ENCODE measurements around the gene CENPL. TPM values are rescaled to one million over a fixed set of nuclear protein-coding genes. Genes with fewer than 3 reads are reported as not detected.

CENPL gene
- total RNA-seq, 1 donor from 2014 or later, result 24.8 TPM

DNA sequence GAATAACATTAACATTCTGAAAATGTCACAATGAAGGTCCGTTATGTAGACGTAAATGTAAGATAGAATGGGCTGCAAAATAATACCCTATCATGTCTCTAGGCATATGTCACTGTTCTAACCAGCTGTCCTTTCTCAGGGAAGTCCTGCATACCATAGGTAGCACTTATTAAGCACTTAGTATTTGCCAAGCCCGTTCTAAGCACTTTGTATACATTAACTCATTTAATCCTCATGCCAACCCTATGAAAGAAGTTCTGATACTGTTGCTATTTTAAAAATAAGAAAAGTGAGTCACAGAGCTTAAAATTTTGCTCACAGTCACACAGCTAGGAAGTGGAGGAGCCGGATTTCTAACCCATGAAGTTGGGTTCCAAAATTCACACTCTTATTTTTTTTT, 27.4 kb upstream of the CENPL start:
- Mint-ChIP-seq H3K9me3 (no peaks in the 10 kb centered on the region), H3K4me3 (no peak overlapping the region), H3K27me3 (ENCODE audit: low read depth) (no peaks in the 10 kb centered on the region), H3K36me3 (ENCODE audit: low read depth) (peaks cover 14% of the 10 kb centered on the region), H3K27ac (ENCODE audit: unreplicated experiment) (no peak overlapping the region), H3K4me1 (peaks cover 10% of the 10 kb centered on the region)
- TF ChIP-seq, protein P1, sequence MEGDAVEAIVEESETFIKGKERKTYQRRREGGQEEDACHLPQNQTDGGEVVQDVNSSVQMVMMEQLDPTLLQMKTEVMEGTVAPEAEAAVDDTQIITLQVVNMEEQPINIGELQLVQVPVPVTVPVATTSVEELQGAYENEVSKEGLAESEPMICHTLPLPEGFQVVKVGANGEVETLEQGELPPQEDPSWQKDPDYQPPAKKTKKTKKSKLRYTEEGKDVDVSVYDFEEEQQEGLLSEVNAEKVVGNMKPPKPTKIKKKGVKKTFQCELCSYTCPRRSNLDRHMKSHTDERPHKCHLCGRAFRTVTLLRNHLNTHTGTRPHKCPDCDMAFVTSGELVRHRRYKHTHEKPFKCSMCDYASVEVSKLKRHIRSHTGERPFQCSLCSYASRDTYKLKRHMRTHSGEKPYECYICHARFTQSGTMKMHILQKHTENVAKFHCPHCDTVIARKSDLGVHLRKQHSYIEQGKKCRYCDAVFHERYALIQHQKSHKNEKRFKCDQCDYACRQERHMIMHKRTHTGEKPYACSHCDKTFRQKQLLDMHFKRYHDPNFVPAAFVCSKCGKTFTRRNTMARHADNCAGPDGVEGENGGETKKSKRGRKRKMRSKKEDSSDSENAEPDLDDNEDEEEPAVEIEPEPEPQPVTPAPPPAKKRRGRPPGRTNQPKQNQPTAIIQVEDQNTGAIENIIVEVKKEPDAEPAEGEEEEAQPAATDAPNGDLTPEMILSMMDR (conservative IDR thresholded peaks at IDR 0.05), result no peak
- DNase-seq (ENCODE audit: low read depth, low spot score), result no peak

DNA sequence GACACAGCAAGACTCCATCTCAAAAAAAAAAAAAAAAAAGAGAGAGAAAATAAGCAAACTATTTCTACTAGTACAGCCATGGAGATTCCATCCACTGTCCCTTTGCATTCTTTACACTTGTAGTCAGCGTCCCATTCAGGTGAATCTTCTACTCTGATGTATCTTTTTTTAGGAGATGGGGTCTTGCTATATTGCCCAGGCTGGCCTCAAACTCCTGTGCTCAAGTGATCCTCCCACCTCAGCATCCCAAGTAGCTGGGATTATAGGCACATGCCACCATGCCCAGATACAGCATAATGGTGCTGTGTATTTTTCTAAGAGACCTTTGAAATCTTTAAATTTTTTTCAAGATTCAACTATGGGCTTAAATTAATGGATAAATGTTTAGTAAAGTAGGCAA, 8.1 kb upstream of the CENPL start:
- DNase-seq (ENCODE audit: low read depth, low spot score), result no peak
- TF ChIP-seq, protein P1 (conservative IDR thresholded peaks at IDR 0.05), result no peak
- H3K4me1 Mint-ChIP-seq, result peaks cover 3% of the 10 kb centered on the region
- no peak overlapping the region for H3K4me3 Mint-ChIP-seq
- H3K27ac Mint-ChIP-seq (ENCODE audit: unreplicated experiment), result no peak overlapping the region
- no peaks in the 10 kb centered on the region for H3K9me3 Mint-ChIP-seq
- H3K36me3 Mint-ChIP-seq (ENCODE audit: low read depth), result peaks cover 2% of the 10 kb centered on the region
- no peaks in the 10 kb centered on the region for H3K27me3 Mint-ChIP-seq (ENCODE audit: low read depth)

DNA sequence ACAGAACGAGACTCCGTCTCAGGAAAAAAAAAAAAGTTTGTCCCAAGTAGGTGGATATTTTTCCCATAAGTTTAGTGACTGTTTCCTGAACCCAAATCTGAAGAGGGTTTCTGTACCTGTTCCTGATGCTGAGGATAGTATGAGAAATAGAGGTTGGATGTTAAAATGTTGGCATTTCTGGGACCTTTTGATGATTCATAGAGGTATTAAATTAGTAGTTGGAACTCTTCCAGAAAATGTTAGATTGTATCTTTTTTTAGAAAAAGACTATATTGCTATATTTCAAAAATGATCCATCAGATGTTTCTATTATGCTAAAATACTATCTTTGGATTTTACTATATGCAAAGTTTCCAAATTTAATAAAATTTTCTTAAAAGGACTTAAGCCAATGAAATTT, 2.9 kb upstream of the CENPL start:
- H3K27ac Mint-ChIP-seq (ENCODE audit: unreplicated experiment), result no peak overlapping the region
- DNase-seq (ENCODE audit: low read depth, low spot score), result no peak
- H3K4me1 Mint-ChIP-seq, result peaks cover 24% of the 10 kb centered on the region
- peak overlapping the region; percentile 52 for H3K4me3 Mint-ChIP-seq
- no peaks in the 10 kb centered on the region for H3K36me3 Mint-ChIP-seq (ENCODE audit: low read depth)
- no peaks in the 10 kb centered on the region for H3K27me3 Mint-ChIP-seq (ENCODE audit: low read depth)
- TF ChIP-seq, protein P1 (conservative IDR thresholded peaks at IDR 0.05), result no peak
- no peaks in the 10 kb centered on the region for H3K9me3 Mint-ChIP-seq

DNA sequence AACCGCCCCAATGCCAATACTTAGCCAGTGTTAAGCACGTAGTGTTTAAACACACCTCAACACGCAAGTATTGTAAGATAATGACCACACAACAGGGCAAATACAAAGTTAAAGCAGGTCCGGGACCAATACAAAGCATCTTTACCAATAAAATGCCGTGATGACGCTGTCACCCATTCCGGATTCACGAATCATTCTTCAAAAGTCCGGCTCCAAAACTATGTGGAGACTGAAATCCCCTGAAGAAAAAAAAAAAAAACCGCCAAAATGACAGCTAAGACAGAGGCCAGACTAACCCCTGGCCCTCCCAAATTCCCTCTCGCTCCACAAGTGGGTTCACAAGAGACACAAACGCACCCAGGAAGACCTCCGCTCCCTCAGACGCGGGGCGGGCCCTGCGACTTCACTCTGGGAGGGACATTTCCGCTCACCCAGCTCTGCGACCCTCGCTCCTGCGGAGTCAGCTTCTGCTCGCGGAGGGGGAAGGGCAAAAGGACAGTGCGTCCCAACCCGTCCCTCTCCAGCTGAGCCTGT, 835 bp downstream of the CENPL start:
- peak overlapping the region; percentile 98 for H3K27ac Mint-ChIP-seq (ENCODE audit: unreplicated experiment)
- peaks cover 41% of the 10 kb centered on the region for H3K4me1 Mint-ChIP-seq
- no peaks in the 10 kb centered on the region for H3K36me3 Mint-ChIP-seq (ENCODE audit: low read depth)
- H3K9me3 Mint-ChIP-seq, result no peaks in the 10 kb centered on the region
- DNase-seq (ENCODE audit: low read depth, low spot score), result no peak
- H3K27me3 Mint-ChIP-seq (ENCODE audit: low read depth), result no peaks in the 10 kb centered on the region
- peak overlapping the region; percentile 94 for H3K4me3 Mint-ChIP-seq
- TF ChIP-seq, protein P1 (conservative IDR thresholded peaks at IDR 0.05), result no peak

DNA sequence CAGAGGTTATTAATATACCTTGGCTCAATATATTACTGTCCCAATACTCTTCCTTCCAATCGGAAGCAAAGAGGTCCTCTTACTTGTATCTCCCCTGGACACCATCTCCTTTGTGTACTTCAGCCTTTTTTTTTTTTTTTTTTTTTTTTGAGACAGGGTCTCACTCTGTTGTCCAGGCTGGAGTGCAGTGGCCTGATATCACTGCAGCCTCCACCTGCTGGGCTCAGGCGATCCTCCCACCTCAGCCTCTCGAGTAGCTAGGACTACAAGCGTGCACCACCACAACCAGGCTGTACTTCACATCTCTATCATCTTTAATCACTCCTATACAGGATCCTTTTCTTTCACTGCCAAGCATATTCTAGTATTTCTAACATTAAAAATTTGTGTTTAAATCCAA, 3.0 kb downstream of the CENPL start:
- TF ChIP-seq, protein P1 (conservative IDR thresholded peaks at IDR 0.05), result no peak
- Mint-ChIP-seq H3K27ac (ENCODE audit: unreplicated experiment) (no peak overlapping the region), H3K9me3 (no peaks in the 10 kb centered on the region)

More for the DNA sequence above, 3.0 kb downstream of the CENPL start:
- Mint-ChIP-seq H3K4me3 (peak overlapping the region; percentile 27), H3K27me3 (ENCODE audit: low read depth) (no peaks in the 10 kb centered on the region), H3K36me3 (ENCODE audit: low read depth) (peaks cover 8% of the 10 kb centered on the region), H3K4me1 (peaks cover 35% of the 10 kb centered on the region)
- no peak for DNase-seq (ENCODE audit: low read depth, low spot score)

All from neural crest cell (in vitro differentiated cells).